Tibial artery (tissue), 4 donors: ENCODE results near the gene NOB1.

Experiments
- DNase-seq, 2 donors: peaks; one replicate each; pipeline ENCODE4 v3.0.0-alpha.2; 2019
- H3K27ac ChIP-seq, 2 donors: fragments of 200-600 bp; sonication (generic) in 1 of 2; 1 replicate in 1 of 2; 2 replicates in 1 of 2; pipeline ENCODE4 v1.5.1; 2018 to 2019; ENCODE audit warnings: mild to moderate bottlenecking in 1 of 2
- H3K27me3 ChIP-seq, 2 donors: fragments of 200-600 bp; sonication (generic) in 1 of 2; one replicate each; pipeline versions ENCODE4 v1.5.1 to v1.6.0; 2016 to 2019
- H3K36me3 ChIP-seq, 3 donors: fragments of 200-600 bp; sonication (generic) in 2 of 3; one replicate each; pipeline ENCODE4 v1.5.1; 2016 to 2019; ENCODE audit warnings: mild to moderate bottlenecking in 2 of 3
- H3K4me1 ChIP-seq, 4 donors: fragments of 200-600 bp; sonication (generic) in 2 of 4; 1 replicate in 3 of 4; 2 replicates in 1 of 4; pipeline ENCODE4 v1.5.1; 2016 to 2019
- H3K4me3 ChIP-seq, 2 donors: fragments of 200-600 bp; sonication (generic) in 1 of 2; 1 replicate in 1 of 2; 2 replicates in 1 of 2; pipeline ENCODE4 v1.5.1; 2018 to 2019; ENCODE audit warnings: mild to moderate bottlenecking in 2 of 2
- H3K9me3 ChIP-seq, 3 donors: fragments of 200-600 bp; sonication (generic) in 1 of 3; one replicate each; pipeline ENCODE4 v1.5.1; 2016 to 2019
- intact Hi-C: fragments of 100-400 bp; cut with DNase I; formaldehyde crosslinking; loops from one replicate; pipeline ENCODE4 v1.15.0; 2023; ENCODE audit warnings: low total_unique reads
- TF ChIP-seq, protein P1 (sequence below), 2 experiments: fragments of 200-600 bp in 1 of 2; fragments of 450-650 bp in 1 of 2; IDR thresholded peaks; one replicate each; pipeline ENCODE4 v1.5.1; 2017 to 2019; ENCODE audit warnings: antibody characterized with exemption in 2 of 2, mild to moderate bottlenecking in 1 of 2, moderate library complexity in 1 of 2

NOB1 gene

DNA sequence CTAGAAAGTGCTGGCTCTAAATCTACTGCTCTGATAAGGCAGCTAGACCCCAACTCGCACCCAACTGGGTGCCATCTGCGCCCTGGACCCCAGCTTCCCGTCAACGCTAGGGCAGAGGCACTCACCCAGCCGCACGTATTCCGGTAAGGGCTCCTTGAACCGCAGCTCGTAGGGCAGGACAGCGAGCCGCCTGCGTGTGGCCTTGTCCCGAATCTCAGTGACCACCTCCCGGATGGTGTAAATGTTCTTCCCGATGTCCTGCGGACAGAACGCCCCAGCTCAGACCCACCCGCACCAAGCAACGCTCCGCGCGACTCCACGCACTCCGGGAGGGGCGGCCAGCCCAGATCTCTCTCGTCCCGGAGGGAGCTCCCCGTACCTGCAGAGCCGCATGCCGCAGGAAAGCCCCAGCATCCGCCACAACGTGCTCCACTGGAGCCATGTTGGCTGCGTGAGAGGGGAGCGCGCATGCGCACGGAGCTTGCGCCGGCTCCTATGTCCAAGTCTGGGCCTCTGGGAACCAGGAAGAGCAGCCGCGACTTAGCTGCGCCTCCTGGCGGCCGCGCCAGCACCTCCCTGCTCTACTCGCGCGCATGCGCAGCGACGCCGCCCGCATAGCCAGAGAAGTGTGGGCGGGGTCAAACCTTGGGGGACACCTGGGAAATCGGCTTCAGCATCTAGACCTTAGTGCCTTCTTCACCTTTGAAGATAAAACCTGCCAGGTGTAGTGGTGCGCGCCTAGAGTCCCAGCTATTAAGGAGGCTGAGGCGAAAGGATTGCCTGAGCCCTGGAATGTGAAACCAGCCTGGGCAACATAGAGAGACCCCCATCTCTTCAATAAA lies at the start of gene NOB1:
NOB1 (minus strand) TSS at position 458 of the 842 bp plus-strand sequence; CDS start at position 442, 16 bp downstream.
- Histone ChIP-seq H3K36me3 (peaks cover 12 to 25% (median 17%) of the 10 kb centered on the region in 3 donors), H3K9me3 (no peaks in the 10 kb centered on the region), H3K27ac (peak within 1 kb of the TSS; percentile 58 to 80), H3K27me3 (no peaks in the 10 kb centered on the region), H3K4me1 (peaks cover 0 to 19% (median 15%) of the 10 kb centered on the region in 4 donors), H3K4me3 (peak within 1 kb of the TSS; percentile 69 to 78)
- intact Hi-C loops: loop anchor here (5.0 kb wide), 1 partner anchor 357 kb away; no protein-coding TSS in a partner anchor
- DNase-seq: peak; percentile 95 to 97
- TF ChIP-seq, protein P1, sequence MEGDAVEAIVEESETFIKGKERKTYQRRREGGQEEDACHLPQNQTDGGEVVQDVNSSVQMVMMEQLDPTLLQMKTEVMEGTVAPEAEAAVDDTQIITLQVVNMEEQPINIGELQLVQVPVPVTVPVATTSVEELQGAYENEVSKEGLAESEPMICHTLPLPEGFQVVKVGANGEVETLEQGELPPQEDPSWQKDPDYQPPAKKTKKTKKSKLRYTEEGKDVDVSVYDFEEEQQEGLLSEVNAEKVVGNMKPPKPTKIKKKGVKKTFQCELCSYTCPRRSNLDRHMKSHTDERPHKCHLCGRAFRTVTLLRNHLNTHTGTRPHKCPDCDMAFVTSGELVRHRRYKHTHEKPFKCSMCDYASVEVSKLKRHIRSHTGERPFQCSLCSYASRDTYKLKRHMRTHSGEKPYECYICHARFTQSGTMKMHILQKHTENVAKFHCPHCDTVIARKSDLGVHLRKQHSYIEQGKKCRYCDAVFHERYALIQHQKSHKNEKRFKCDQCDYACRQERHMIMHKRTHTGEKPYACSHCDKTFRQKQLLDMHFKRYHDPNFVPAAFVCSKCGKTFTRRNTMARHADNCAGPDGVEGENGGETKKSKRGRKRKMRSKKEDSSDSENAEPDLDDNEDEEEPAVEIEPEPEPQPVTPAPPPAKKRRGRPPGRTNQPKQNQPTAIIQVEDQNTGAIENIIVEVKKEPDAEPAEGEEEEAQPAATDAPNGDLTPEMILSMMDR (IDR thresholded peaks at IDR 0.05): peak; percentile 97 to 100

DNA sequence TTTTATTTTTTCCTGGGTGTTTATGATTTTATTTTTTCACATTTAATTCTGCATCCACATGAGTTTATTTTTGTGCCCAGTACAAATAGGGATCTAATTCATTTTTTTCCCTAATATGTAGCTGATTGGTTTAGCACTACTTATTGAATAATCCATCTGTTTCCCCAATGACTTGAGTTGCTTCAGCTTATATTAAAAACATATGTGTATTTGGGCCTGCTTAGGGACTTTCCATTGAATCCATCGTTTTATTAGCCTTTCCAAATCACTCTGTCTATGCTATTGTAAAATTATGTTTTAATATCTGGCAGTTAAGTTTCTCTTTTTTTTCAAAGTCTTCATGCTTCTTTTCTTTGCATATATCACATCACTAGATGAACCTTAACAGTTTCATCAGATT lies 49.6 kb upstream of the NOB1 start:
- Histone ChIP-seq H3K27ac (no peak overlapping the region), H3K4me1 (no peaks in the 10 kb centered on the region), H3K36me3 (peaks cover 23 to 25% (median 23%) of the 10 kb centered on the region in 3 donors), H3K9me3 (no peaks in the 10 kb centered on the region), H3K27me3 (no peaks in the 10 kb centered on the region), H3K4me3 (no peak overlapping the region)
- intact Hi-C loops: no loop called here
- TF ChIP-seq, protein P1 (IDR thresholded peaks at IDR 0.05): no peak
- no peak for DNase-seq

DNA sequence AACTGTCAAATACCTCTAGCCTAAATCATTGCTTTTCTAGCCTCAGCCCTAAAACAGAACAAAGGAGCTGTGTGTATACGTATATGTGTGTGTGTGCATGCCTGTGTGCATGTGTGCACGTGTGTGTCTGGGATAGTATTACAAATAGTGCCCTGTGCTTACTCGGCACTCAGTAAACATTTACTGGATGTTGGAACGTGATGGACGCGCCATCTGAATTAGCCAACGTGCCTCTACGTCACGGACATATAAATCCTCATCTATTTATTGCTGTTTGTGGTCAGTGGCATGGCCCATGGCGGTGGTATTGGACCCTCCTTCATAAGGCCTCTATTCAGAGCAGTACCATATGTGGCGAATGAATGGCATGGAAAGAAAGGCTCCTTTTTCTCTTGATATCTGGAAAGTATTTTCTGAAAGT lies 44.9 kb upstream of the NOB1 start:
- no peak overlapping the region for H3K4me3 ChIP-seq
- no peaks in the 10 kb centered on the region for H3K27me3 ChIP-seq
- H3K4me1 ChIP-seq: peaks cover 0 to 13% (median 6%) of the 10 kb centered on the region in 4 donors
- H3K9me3 ChIP-seq: no peaks in the 10 kb centered on the region
- DNase-seq: no peak
- TF ChIP-seq, protein P1 (IDR thresholded peaks at IDR 0.05): no peak
- peaks cover 23 to 29% (median 28%) of the 10 kb centered on the region in 3 donors for H3K36me3 ChIP-seq
- intact Hi-C loops: no loop called here
- H3K27ac ChIP-seq: no peak overlapping the region

DNA sequence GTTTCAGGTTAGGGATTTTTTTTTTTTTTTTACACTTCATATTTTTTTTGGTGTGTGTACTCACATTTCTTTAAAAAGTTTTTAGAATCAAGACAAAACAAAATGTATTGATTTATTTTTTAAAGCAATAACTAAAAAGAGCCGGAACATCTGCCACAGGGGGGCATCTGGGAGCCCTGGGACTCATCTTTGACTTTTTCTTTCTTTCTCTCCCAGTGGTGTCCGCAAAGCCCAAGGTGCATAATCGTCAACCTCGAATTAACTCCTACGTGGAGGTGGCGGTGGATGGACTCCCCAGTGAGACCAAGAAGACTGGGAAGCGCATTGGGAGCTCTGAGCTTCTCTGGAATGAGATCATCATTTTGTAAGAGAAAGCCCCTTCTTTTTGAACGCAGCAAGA lies 43.7 kb upstream of the NOB1 start:
- H3K9me3 ChIP-seq: no peaks in the 10 kb centered on the region
- intact Hi-C loops: no loop called here
- no peak overlapping the region for H3K4me3 ChIP-seq
- H3K4me1 ChIP-seq: peaks cover 0 to 13% (median 6%) of the 10 kb centered on the region in 4 donors
- H3K36me3 ChIP-seq: peaks cover 17 to 26% (median 20%) of the 10 kb centered on the region in 3 donors
- no peaks in the 10 kb centered on the region for H3K27me3 ChIP-seq
- TF ChIP-seq, protein P1 (IDR thresholded peaks at IDR 0.05): peak; percentile 39 to 44
- no peak for DNase-seq
- H3K27ac ChIP-seq: peak overlapping the region in 1 of 2 donors; percentile 30

DNA sequence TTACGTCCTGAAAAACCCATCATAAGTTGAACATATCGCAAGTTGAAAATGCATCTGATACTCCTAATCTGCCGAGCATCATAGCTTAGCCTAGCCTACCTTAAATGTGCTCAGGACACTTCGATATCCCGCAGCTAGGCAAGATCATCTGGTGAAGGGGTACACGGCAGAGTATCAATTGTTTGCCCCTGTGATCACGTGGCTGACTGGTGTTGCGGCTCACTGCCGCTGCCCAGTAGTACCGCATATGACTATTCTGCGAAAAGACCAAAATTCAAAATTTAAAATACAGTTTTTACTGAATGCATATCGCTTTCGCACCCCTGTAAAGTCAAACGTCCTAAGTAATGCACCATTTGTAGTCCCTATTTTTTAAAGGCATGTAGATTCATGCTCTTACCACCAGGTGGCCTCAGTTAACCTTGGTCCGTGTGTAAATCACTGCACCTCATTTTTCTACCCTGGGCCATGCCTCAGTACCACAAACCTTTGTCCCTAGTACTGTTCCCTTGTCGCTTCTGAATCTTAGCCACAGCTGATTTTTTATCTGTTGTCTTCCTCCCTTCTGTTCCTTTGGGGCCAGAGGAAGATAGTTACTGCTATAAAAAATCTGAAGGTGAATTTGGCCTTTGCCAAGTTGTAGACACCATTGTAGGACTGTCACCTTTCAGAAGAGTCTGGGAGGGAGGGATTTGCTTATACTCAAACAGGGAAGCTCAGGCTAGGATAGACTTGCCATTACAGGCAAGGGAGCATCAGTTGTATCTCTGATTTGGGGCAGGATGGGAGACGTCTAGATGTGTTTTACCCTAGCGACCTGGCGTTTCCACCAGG lies 41.8 kb upstream of the NOB1 start:
- no peaks in the 10 kb centered on the region for H3K27me3 ChIP-seq
- no peaks in the 10 kb centered on the region for H3K9me3 ChIP-seq
- TF ChIP-seq, protein P1 (IDR thresholded peaks at IDR 0.05): peak; percentile 93
- DNase-seq: no peak
- H3K4me3 ChIP-seq: no peak overlapping the region
- H3K36me3 ChIP-seq: peaks cover 4 to 21% (median 12%) of the 10 kb centered on the region in 3 donors
- peaks cover 0 to 13% (median 6%) of the 10 kb centered on the region in 4 donors for H3K4me1 ChIP-seq
- intact Hi-C loops: loop anchor here (1.0 kb wide), 1 partner anchor 135 kb away; no protein-coding TSS in a partner anchor
- H3K27ac ChIP-seq: peak overlapping the region; percentile 5 to 32
